Measurements from ENCODE around the gene EFHC2.
A peak's percentile ranks its signal among the peaks of the same experiment; 100 is the strongest.
"Not testable (repeated sequence)": the region's sequence is repeated elsewhere in the genome, so short reads cannot be mapped to it uniquely, and the experiment has no call there.

EFHC2 gene

GRCh38 chrX:44299177-44299576 is 44.3 kb downstream of the EFHC2 start:
- no peak for DNase-seq (ENCODE audit: low read depth)

- DNase-seq (ENCODE audit: low read depth): no peak
Measured at GRCh38 chrX:44291468-44292092, 51.9 kb downstream of the EFHC2 start.

DNA sequence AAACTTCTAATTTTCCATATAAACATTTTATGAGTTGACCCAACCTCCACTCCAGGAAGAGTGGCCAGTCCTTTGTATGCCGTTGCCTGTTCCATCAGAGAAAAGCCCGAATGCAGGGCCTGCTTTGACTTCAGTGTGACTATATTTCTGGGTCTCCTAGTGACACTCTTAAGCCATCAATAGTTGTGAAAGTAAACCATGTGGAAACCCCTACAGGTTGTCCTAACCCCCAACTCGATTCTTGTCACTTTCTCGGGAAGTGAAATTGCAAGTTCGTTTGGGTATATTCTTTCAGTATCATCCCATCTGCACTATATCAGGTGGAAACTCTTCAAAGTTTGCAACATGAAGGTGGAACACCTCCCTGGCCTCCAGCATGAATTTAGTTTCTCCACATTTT is 52.8 kb downstream of the EFHC2 start:
- DNase-seq (ENCODE audit: low read depth): no peak

GRCh38 chrX:44282753-44283152 is 60.7 kb downstream of the EFHC2 start:
- no peak for DNase-seq (ENCODE audit: low read depth)

GRCh38 chrX:44280116-44280515 is 63.4 kb downstream of the EFHC2 start:
- no peak for DNase-seq (ENCODE audit: low read depth)

- no peak for DNase-seq (ENCODE audit: low read depth)
Measured at GRCh38 chrX:44274096-44274495, 69.4 kb downstream of the EFHC2 start.

- no peak for DNase-seq (ENCODE audit: low read depth)
Measured at GRCh38 chrX:44267861-44268260, 75.6 kb downstream of the EFHC2 start.

GRCh38 chrX:44267116-44267515 is 76.4 kb downstream of the EFHC2 start:
- no peak for DNase-seq (ENCODE audit: low read depth)

DNA sequence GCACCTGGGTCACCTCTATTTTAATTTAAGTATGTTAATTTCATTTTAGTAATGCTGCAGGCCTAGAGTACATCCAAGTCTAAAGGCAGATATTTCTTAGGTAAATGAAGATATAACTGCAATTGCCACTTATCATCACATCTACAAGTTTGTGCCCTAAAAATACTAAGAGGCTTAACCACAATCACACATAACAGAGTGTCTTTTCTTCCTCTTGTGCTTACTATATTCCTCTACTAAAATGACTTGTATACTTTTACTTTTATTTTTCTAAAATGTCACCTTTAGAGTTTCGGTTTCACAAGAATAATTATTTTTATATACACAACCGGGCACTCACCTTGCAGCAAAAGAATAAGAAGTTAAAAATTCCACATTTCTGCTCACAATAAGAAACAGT is 77.9 kb downstream of the EFHC2 start:
- DNase-seq (ENCODE audit: low read depth): no peak

GRCh38 chrX:44264936-44265335 is 78.5 kb downstream of the EFHC2 start:
- no peak for DNase-seq (ENCODE audit: low read depth)

DNA sequence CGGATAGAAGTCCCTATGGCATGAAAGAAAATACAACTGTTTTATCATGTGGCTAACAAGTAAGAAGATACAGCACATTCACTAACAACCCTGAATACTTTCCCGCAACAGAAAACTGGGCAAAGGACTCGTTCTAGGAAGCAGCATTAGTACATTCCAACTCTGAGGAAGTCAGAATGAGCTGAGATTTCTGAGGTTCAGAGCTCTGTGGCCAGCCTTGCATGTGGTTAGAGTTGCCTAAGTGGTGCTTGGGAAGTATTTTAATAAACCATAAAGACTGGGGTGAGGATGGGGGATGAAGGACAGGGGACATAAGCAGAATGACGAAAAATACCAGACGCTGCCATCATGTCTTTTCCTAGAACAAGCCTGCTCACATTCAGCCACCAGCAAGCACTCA is 82.2 kb downstream of the EFHC2 start:
- no peak for DNase-seq (ENCODE audit: low read depth)

GRCh38 chrX:44260609-44261008 is 82.9 kb downstream of the EFHC2 start:
- no peak for DNase-seq (ENCODE audit: low read depth)

DNA sequence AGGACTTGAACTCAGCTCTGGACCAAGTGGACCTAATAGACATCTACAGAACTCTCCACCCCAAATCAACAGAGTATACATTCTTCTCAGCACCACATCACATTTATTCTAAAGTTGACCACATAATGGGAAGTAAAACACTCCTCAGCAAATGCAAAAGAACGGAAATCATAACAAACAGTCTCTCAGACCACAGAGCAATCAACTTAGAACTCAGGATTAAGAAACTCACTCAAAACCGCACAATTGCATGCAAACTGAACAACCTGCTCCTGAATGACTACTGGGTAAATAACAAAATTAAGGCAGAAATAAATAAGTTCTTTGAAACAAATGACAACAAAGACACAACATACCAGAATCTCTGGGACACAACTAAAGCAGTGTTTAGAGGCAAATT is 87.7 kb downstream of the EFHC2 start:
- not testable (repeated sequence) for DNase-seq (ENCODE audit: low read depth)

GRCh38 chrX:44253575-44253942 is 89.9 kb downstream of the EFHC2 start:
- DNase-seq (ENCODE audit: low read depth): no peak

DNA sequence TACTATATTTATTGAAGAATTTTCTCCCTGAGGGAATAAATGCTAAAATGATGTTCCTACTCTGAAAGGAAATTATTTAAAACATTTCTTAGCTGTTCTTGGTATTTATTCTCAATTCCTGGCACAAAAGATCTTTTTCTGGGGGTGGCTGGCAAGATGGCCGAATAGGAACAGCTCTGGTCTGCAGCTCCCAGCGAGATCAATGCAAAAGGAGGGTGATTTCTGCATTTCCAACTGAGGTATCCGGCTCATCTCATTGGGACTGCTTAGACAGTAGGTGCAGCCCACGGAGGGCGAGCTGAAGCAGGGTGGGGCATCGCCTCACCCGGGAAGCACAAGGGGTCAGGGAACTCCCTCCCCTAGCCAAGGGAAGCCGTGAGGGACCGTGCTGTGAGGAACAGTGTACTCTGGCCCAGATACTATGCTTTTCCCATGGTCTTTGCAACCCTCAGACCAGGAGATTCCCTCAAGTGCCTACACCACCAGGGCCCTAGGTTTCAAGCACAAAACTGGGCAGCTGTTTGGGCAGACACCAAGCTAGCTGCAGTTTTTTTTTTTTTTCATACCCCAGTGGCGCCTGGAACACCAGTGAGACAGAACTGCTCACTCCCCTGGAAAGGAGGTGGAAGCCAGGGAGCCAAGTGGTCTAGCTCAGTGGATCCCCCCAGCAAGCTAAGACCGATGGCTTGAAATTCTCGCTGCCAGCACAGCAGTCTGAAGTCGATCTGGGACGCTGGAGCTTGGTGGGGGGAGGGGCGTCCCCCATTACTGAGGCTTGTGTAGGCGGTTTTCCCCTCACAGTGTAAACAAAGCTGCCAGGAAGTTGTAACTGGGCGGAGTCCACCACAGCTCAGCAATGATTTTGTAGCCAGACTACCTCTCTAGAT is 90.5 kb downstream of the EFHC2 start:
- DNase-seq (ENCODE audit: low read depth): peak; percentile 35

- no peak for DNase-seq (ENCODE audit: low read depth)
Measured at GRCh38 chrX:44247468-44247867, 96.0 kb downstream of the EFHC2 start.

DNA sequence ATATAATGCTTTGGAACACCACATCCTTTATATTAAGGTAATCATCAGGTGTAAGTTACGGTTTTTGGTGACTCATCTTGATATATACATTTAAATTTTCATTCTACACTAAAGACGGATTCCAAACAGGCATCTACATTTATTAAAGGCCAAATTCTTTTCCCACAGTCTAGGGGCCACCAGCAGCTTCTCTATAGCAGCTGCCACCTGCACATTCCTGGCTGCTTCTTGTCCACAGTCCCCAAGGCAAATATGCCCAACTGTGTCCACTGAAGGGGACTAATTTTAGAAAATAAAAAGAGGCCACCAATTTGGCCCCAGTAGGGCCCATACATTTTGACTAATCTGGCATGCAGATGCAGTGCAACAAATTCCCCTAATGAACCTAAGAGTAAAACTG is 96.6 kb downstream of the EFHC2 start:
- DNase-seq (ENCODE audit: low read depth): no peak

- no peak for DNase-seq (ENCODE audit: low read depth)
Measured at GRCh38 chrX:44245733-44246132, 97.7 kb downstream of the EFHC2 start.

DNA sequence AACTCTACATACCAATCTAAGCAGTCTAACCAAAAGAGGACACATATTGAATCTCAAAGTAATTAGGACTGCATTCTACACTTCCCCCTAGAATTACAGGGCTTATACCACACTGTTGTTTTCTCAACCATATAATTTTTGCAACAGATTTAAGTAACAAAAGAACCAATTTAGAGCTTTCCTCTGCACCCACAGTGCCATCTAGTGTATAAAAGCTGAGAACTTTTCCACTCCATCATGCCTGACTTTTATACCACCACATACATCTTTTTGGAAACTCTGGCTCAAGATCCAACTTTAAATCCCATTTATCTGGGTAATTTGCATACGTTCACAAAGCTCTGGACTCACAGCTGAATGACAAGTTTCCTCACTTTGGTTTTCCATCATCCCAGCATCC is 99.5 kb downstream of the EFHC2 start:
- DNase-seq (ENCODE audit: low read depth): no peak

DNA sequence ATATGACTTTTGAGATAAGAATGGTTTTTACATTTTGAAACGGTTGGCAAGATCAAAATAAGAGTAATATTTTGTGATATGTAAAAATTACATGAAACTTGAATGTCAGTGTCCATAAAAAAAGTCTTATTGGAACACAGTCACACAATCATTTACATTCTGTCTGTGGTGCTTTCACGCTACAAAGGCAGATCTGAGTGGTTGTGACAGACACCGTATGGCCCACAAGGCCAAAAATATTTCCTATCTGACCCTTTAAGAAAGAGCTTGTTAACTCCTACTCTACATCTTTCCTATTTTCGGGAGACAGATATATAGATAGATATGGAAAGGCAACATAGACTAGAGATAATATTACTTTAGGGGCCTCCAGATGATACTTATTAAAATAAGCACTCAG is 101.9 kb downstream of the EFHC2 start:
- no peak for DNase-seq (ENCODE audit: low read depth)

- no peak for DNase-seq (ENCODE audit: low read depth)
Measured at GRCh38 chrX:44240036-44240435, 103.4 kb downstream of the EFHC2 start.

GRCh38 chrX:44239036-44239435 is 104.4 kb downstream of the EFHC2 start:
- DNase-seq (ENCODE audit: low read depth): no peak

DNA sequence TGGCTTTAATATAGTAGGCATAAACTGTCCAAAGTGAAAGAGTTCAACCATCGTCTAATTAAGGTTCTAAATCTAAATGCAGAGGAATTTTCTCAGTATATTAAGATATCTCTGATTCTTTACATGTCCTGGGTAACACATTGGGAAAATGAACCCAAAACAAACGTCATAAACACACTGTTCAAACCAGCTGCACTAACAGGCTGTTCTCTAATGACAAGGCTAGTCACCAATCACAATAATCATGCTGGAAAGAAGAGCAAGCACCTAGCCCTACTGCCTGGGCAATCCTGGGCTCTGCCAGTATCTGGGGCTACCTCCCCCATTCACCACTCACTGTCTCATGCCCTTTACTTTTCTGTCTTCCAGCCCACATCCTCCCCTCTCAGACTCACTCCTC is 107.9 kb downstream of the EFHC2 start:
- DNase-seq (ENCODE audit: low read depth): no peak

- DNase-seq (ENCODE audit: low read depth): no peak
Measured at GRCh38 chrX:44234541-44234940, 108.9 kb downstream of the EFHC2 start.
